ENCODE measurements around the gene DENND4B.

Gene DENND4B

DNA sequence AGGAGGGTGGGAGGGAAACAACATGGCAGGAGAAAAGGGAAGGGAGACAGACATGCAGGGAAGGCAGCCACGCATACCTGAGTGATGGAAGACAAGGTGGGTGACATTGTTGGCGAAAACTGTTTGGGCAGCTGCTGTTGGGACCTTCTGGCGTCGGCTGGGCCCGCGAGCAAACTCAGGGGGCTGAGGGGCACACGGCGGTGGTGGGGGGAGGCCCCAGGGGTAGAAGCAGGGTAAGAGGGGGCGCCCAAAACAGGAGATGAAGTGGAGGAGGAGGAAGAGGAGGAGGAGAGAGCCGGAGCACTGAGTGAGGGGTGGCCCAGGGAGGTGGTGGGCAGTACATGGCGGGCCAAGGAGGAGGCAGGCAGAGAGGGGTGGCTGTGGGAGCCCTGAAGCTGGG lies 4.7 kb upstream of the DENND4B start:
- intact Hi-C loops (cut with DNase I) = no loop called here
- no peak for DNase-seq

DNA sequence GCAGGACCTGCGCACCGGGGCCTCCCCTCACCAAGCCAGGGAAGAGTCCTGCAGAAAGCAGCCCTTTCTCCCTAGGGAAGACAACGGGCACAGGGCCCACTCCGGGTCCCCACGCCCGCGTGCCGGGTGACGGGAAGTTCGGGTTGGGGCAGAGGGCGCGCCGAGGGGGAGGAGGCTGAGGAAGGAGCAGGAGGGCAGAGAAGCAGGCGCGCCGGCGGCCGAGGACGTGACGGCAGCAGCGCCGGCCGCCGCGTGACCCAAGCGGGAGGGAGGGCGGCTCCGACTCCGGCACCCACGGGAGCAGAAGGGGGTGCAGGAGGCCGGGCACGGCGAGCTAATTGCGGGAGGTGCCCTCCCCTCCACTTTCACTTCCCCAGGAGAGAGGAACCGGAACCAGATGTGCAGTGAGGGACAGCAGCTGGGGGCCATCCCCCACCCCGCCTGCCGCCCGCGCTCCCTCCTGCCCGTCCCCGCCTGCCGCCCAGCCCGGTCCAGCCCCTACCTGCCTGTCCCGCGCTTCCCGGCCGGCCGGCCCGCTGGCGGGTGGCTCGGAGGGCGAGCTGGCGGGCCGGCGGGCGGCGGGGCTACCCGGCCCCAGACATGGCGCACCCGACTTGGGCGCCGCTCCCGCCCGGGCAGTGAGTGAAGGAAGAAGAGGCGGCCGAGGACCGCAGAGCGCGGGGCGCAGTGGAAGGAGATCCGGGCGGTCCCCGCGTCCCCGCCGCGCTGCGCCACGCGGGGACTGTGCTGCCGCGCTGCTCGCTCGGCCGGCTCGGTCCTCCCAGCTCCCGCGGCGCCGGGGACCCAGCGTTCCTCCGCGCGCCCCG lies 510 bp downstream of the DENND4B start:
- peak; percentile 63 to 97 (median 80) for DNase-seq
- intact Hi-C loops (cut with DNase I) = loop anchor here (1.0 to 2.0 kb wide), 3 partner anchors 12 to 149 kb away; partner anchors contain the start of gene CRTC2

GRCh38 chr1:153945131-153945794 lies 1.3 kb downstream of the DENND4B start:
- intact Hi-C loops (cut with DNase I) = no loop called here
- peak in 2 of 10 donors; percentile 73 to 80 for DNase-seq

- intact Hi-C loops (cut with DNase I) = no loop called here
- no peak for DNase-seq
These were observed 1.7 kb downstream of the DENND4B start for GRCh38 chr1:153944827-153945117.

DNA sequence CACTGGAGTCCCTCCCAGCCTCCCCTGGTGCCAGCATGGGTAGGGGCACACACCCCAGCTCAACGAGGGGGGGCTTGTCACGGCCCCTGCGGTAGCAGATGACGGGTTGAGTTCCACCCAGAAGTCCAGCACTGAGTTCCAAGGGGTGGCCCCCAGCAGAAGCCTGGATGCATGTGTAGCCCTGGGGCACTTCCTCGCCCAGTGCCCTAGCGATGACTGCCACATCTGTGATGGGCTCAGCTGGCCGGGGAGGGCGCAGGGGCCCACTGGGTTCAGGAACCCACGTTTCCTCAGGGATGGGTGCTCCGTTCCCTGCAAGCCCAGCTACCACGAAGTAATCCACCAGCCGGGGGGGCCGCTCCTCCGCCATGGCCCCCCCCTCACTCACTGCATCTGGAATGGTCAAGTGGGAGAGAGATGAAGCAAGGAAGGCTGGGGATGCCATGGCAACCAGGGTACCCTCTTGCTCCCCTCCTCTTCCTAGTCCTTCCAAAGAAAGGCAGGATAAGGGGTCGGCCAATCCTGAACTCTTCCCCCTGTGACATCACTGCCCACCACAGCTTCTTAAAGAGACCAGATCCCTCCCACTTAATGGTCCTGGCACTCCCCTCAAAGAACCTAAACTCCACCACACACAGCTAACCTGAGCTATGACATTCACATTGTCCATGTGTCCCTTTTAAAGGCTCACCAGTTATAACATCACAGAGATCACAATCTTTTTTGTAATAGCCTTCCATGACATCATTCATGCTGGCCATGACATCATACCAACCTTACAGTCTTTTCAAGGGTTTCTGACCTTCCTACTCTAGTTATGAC lies 2.3 kb downstream of the DENND4B start:
- peak in 2 of 10 donors; percentile 70 to 72 for DNase-seq
- intact Hi-C loops (cut with DNase I) = no loop called here

DNA sequence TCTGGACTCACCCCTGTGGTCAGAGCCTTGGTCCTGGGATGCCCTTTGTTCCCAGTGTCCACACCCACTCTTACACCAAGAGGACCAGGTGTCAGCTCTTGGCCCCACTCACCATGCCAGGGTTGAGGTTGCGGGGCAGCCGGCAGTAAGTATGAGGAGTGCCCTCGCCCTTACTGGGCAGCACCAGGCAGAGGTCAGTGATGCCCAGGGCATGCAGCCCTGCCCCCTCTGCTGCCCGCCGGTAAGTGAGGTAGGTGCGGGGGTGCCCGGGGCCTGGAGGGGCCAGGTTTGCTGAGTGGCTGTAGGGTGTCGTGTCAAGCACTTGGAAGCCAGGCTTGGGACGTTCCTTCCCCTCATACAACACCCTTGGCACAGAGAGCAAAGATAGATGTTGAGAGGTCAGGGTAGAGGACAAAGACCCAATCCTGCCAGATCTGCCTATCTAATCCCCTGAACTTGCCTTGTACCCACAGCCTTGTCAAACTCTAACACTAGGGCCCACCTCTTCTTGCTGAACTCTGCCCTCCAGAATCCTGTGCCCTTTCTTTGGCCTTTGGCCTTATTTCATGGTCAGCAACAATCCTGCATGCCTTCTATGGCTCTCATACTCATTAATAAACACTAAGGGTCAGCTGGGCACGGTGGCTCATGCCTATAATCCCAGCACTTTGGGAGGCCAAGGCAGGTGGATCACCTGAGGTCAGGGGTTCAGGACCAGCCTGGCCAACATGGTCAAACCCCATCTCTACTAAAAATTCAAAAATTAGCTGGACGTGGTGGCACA lies 3.6 kb downstream of the DENND4B start:
- intact Hi-C loops (cut with DNase I) = no loop called here

DNA sequence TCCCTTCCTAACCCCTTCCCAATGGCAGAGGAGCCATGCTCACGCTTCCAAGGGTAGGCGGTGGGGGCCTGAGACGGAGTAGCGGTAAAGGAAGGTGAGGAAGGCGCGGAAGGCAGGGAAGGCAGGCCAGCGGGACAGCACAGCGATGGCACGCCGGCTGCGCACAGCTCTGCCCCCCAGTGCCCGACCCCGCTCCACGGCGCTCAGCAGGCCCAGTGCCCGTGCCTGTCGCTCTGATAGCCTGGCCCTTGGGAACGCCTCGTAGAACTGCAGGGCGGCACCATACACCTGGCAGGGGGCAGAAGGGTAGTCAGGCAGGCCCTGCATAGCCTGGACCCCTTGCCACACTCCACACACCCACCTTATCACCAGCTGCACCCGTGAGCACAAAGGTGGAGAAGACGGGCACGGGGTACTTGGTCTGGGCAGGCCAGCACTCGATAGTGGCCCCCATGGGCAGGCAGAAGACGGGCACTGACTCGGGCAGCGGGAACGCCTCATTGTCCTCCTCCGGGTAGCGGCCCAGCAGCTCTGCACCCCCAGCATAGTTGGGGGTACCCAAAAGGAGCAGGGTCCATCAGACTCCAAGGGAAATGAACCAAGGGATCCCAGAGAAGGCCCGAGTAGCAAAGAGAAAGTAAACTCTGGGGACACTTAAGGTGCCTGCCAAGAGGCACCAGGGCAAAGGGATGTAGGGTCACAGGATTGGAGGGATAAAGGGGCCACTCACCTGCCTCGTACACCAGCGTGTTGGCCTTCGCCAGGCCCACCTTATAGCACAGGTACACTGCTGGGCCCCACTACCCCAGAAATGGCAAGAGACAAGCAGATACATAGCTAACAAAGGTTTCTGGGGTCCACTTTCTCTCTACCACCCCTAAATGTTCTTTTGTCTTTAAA lies 4.4 kb downstream of the DENND4B start:
- DNase-seq = peak in 1 of 10 donors; percentile 77
- intact Hi-C loops (cut with DNase I) = no loop called here

More for the DNA sequence above, 3.6 kb downstream of the DENND4B start:
- DNase-seq = peak in 1 of 10 donors; percentile 78

DNA sequence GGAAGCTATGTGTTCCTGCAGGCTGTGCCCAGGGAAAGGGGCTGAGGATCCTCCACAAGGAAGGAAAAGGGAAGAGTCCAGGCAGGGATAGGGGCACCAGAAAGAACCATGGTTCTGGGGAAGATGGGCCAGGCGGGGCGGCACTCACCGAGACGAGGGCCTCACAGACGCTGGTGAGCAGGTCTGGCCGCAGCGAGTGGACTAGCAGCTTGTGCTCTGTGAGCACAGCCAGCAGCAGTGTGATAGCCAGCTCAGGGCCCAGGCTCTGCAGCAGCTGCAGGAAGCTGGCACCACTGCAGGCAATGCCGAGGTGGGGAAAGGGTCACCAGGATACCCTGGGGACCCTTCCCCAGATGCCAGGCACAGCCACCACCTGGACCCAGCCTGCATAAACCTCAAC lies 5.8 kb downstream of the DENND4B start:
- intact Hi-C loops (cut with DNase I) = no loop called here
- peak in 2 of 10 donors; percentile 52 to 83 for DNase-seq

GRCh38 chr1:153939476-153939875 lies 7.0 kb downstream of the DENND4B start:
- DNase-seq = peak in 1 of 10 donors; percentile 69
- intact Hi-C loops (cut with DNase I) = no loop called here

DNA sequence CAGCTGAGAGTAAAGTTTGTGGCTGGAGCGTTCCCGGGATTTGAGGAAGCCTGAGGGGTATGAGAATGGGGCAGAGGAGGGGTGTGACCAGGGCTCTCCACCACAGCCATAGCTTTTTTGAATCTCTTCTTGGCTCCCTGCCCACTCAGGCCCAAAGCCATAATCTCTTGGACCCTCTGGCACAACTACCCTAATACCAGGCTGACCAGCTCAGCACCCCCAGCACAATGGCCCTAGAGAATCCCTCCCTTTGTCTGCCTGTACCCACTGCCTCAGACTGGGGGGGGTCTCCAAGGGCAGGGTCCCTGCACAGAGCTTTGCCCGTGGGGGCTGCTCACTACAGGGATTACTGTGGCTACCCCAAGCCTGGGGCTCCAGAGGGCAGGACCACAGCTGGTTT lies 7.5 kb downstream of the DENND4B start:
- no peak for DNase-seq
- intact Hi-C loops (cut with DNase I) = no loop called here

GRCh38 chr1:153937331-153937730 lies 9.2 kb downstream of the DENND4B start:
- intact Hi-C loops (cut with DNase I) = no loop called here
- peak in 1 of 10 donors; percentile 27 for DNase-seq

DNA sequence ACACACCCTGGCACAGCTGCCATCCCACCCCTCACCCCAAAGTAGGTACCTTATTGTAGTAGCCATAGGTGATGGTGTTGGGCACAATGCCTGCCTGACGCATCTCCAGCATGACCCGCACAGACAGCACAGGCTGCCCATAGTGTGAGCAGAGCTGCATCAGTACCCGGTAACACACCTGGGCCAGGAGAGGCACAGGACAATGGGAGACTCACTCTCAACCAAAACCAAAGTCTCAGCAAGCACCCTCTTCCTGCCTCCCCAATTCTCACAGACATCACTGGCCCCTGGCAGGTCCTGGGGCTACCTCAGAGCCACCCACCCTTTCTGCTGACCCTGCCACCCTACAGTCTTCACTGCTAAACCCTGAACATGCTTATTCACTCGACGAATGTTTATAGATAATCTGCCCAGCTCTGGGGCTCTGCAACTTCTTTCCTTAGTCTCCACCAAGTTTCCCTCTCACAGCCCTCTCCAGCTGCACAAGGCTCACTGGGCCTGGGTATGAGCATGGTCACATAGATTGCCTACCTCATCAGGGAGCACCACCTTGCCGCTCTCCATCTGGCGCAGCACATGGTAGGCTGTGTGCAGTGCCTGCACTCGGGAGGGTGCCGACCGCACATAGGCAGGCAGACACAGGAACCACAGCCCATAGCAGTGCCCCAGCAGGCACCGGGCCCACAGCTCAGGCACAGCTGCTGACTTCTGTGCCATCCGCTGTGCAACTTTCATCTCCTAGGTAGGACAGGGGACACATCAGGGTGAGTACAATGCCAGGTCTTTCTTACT lies 10.3 kb downstream of the DENND4B start:
- peak in 1 of 10 donors; percentile 77 for DNase-seq
- intact Hi-C loops (cut with DNase I) = no loop called here

GRCh38 chr1:153934746-153935145 lies 11.8 kb downstream of the DENND4B start:
- intact Hi-C loops (cut with DNase I) = no loop called here
- DNase-seq = peak in 1 of 10 donors; percentile 77

DNA sequence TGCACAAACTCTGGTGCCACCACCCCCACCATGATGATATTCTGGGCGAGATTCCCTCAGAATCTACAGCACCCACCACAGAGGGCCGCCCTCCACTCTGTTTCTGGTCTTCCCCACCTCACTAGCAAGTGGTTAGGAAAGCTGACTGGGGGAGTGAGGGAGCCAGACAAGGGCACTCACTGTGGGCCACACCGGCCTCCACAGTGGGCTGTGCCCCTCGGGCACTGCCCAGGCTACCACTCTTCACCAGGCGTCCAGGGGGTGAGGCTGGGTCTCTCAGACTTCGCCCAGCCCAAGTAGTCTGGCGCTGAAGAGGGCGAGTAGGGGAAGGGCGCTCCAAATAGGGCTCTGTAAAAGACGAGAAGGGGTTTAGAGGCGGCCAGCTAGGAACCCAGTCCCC lies 12.6 kb downstream of the DENND4B start:
- peak in 1 of 10 donors; percentile 52 for DNase-seq

DNA sequence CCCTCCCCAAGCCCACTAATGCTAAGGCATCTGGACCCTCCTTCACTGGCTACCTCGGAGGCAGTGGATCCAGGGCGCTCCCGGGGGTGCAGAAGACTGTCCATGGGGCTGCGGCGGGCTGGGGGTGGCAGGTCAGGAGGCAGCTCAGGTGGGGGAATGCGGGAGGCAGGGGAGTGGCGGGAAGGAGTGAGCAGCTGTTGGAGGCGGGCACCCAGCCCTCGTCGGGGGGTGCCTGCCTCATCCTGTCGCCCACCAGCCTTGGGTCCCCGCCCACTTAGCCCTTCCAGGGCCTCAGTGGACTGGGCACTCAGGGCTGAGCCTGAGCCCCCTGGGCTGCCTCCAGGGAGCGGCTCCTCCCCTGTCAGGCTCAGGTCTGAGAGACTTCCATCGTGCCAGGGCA lies 13.1 kb downstream of the DENND4B start:
- intact Hi-C loops (cut with DNase I) = no loop called here
- DNase-seq = peak in 1 of 10 donors; percentile 79

More for the DNA sequence above, 12.6 kb downstream of the DENND4B start:
- intact Hi-C loops (cut with DNase I) = no loop called here

DNA sequence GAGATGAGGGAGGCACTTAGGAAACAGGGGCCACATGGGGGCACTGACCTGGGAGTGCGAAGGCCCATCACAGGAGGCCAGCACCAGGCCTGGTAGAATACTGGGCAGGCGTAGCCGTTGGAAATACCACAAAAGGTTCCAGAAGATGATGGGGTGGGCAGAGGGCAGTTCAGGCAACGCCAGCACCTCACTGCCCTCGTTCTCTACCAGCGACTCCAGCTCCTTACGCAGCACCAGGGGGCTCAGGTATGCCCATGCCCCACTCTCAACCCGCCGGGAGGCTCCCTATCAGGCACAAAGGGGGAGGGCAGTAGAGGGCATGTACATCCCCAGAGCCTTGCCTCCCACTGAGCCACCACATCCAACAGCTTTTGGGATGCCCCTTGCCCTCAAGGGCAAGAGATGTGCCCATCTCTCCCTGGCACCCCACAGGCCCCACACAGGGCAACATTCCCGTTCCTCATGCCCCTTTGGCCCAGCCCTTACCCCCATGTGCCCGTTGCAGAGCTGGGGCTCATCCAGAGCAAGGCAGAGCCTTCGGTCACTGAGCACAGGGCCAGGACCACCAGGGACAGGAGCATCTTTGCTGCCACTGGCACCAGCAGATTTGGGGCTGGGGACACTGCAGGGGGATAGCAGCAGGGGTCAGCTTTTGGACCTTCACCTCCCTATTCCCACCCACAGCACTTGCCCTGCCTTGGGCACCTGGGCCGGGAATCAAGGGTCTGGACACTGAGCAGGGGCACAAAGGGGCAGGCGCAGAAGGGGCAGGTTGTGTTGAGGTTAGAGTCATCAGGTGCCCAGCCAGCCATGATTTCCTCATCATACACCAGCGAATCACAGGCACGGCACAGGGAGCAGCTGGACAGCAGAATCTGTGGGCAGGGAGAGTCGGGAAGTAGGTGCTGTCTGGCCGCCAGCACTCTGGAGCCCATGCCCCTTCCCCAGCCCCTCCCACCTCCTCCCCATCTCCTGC lies 14.1 kb downstream of the DENND4B start:
- peak in 1 of 10 donors; percentile 62 for DNase-seq
- intact Hi-C loops (cut with DNase I) = no loop called here
